Left lung (tissue), 10 donors: ENCODE data around the gene MYO5A. TPM values are rescaled to one million over a fixed set of nuclear protein-coding genes. Genes with fewer than 3 reads are reported as not detected.

Experiments used
- ATAC-seq: fragments of 200-7000 bp; cut with Tn5 transposase; one replicate; pipeline ENCODE4 v1.9.1; 2020; ENCODE audit warnings: moderate library complexity
- DNase-seq, 4 donors: peaks; one replicate each; pipeline ENCODE4 v3.0.0-alpha.2; 2013 to 2020
- H3K27ac ChIP-seq, 2 donors: fragments of 200-600 bp; sonication (generic) in 1 of 2; one replicate each; pipeline versions ENCODE4 v1.5.0 to v1.8.0; 2020 to 2021
- H3K27me3 ChIP-seq, 2 donors: fragments of 200-600 bp; sonication (generic) in 1 of 2; one replicate each; pipeline versions ENCODE4 v1.5.0 to v1.8.0; 2020 to 2021
- H3K36me3 ChIP-seq, 2 donors: fragments of 200-600 bp; sonication (generic) in 1 of 2; one replicate each; pipeline versions ENCODE4 v1.5.0 to v1.8.0; 2020 to 2021
- H3K4me1 ChIP-seq, 2 donors: fragments of 200-600 bp; one replicate each; pipeline ENCODE4 v1.8.0; 2021
- H3K4me3 ChIP-seq, 2 donors: fragments of 200-600 bp; sonication (generic) in 1 of 2; one replicate each; pipeline versions ENCODE4 v1.5.0 to v1.8.0; 2020 to 2021; ENCODE audit warnings: mild to moderate bottlenecking in 1 of 2
- H3K9me3 ChIP-seq, 2 donors: fragments of 200-600 bp; sonication (generic) in 1 of 2; one replicate each; pipeline versions ENCODE4 v1.5.0 to v1.8.0; 2020 to 2021
- intact Hi-C, 2 donors: fragments of 100-400 bp; cut with DNase I; formaldehyde crosslinking; loops; one replicate each; pipeline versions ENCODE4 v1.11.2 to v1.14.2; 2022
- polyA plus RNA-seq, 6 donors: library from polyadenylated mRNA; unstranded; fragments of 120-200 nt; gene quantifications; one replicate each; pipeline ENCODE4 v1.2.1, GENCODE V29; 2013; ENCODE audit not compliant: insufficient read length in 6 of 6
- total RNA-seq, 2 donors: library from RNA; stranded (reverse); fragmentation: NEBNext Ultra II Directional; extraction: Animal tissue kit (Norgen Biotek cat#: 25700); gene quantifications; one replicate each; pipeline ENCODE4 v1.2.1, GENCODE V29; 2021
- TF ChIP-seq, protein P1 (sequence below), 2 donors: fragments of 200-600 bp; sonication (generic) in 1 of 2; IDR thresholded peaks; one replicate each; pipeline versions ENCODE4 v1.5.0 to v1.8.0; 2021; ENCODE audit warnings: antibody characterized with exemption in 2 of 2
- donor health status: DM: no; HTN: yes; CAD: no.
- donor health status: DM: no; HTN: no; CAD: no.

Gene MYO5A
- total and polyA plus RNA-seq, 8 donors, result 21.8 to 46.3 (median 34.3) TPM

DNA sequence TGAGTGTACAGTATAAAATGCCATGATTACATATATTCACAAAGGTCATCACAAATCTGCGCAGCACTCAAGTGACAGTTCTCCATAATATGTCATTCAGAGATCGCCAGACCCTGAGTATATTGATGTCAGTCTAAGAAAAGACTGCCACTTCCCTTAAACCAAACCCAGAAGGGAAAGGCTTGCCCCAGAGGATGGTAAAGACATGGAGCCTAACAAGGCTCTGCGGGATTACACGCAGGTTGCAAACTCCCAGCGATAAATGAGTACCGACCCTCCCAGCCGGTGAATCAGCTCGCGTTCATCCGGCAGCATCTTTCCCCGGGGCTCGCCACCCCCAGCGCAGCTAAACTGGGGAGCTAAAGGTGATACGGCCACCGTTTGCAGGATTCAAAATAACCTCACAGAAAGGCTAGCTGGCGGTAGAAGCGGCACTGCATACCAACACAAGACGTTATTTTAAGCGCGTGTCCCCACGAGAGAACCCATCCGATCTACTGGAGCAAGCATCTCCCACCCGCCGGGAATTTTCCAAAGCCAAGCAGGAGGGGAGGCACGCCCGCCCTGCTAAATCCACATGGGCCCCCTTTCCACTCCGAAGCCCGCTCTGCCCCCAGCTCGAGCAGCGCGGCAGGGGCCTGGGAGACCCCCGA is 643 bp downstream of the MYO5A start:
- H3K4me3 ChIP-seq, result peak overlapping the region; percentile 81 to 88
- peaks cover 12 to 25% of the 10 kb centered on the region in 2 donors for H3K27me3 ChIP-seq
- H3K9me3 ChIP-seq, result no peaks in the 10 kb centered on the region
- H3K36me3 ChIP-seq, result no peaks in the 10 kb centered on the region
- peaks cover 10 to 33% of the 10 kb centered on the region in 2 donors for H3K4me1 ChIP-seq
- intact Hi-C loops, result no loop called here
- TF ChIP-seq, protein P1, sequence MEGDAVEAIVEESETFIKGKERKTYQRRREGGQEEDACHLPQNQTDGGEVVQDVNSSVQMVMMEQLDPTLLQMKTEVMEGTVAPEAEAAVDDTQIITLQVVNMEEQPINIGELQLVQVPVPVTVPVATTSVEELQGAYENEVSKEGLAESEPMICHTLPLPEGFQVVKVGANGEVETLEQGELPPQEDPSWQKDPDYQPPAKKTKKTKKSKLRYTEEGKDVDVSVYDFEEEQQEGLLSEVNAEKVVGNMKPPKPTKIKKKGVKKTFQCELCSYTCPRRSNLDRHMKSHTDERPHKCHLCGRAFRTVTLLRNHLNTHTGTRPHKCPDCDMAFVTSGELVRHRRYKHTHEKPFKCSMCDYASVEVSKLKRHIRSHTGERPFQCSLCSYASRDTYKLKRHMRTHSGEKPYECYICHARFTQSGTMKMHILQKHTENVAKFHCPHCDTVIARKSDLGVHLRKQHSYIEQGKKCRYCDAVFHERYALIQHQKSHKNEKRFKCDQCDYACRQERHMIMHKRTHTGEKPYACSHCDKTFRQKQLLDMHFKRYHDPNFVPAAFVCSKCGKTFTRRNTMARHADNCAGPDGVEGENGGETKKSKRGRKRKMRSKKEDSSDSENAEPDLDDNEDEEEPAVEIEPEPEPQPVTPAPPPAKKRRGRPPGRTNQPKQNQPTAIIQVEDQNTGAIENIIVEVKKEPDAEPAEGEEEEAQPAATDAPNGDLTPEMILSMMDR (IDR thresholded peaks at IDR 0.05), result no peak
- DNase-seq (peak in 2 of 4 donors; percentile 22 to 39), ATAC-seq (peak; percentile 30)
- H3K27ac ChIP-seq, result peak overlapping the region; percentile 51 to 87

DNA sequence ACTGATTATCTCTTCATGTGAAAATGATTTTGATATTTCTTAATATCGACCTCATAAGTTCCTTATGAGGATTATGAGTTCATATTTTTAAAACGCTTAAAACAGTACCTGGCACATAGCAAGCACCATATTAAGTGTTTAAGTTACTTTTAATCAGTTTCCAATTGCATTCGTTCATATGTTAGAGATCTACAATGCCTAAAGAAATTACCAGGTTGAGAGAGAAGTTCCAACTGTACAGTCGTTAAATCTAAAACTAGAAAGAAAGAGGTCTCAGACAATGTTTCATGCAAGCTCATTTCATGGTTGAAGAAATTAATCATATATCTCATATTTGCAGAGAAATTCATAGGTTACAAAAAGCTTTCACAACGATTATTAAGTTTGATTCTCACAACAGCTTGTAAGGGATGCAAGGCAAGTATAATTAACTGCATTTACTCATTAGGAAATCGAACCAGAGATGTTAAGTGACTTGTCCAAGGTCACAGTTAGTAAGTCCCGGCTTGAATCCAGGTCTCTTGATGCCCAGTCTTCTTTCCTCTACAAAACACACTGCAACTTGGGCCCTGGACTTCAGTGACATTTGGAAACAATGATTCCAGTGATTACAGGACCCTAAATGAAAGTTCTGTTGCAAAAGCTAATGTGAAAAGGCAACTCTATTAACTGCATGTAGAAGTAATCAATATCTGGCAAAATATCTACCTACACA is 1.3 kb downstream of the MYO5A start:
- H3K36me3 ChIP-seq, result no peaks in the 10 kb centered on the region
- no peak for DNase-seq
- peaks cover 12 to 25% of the 10 kb centered on the region in 2 donors for H3K27me3 ChIP-seq
- peak overlapping the region; percentile 81 to 88 for H3K4me3 ChIP-seq
- H3K9me3 ChIP-seq, result no peaks in the 10 kb centered on the region
- H3K4me1 ChIP-seq, result peaks cover 10 to 39% of the 10 kb centered on the region in 2 donors
- no peak for ATAC-seq
- TF ChIP-seq, protein P1 (IDR thresholded peaks at IDR 0.05), result no peak
- intact Hi-C loops, result no loop called here
- H3K27ac ChIP-seq, result no peak overlapping the region

- no peak overlapping the region for H3K4me3 ChIP-seq
- no peak overlapping the region for H3K27ac ChIP-seq
- ATAC-seq (no peak), DNase-seq (no peak)
- peaks cover 6 to 46% of the 10 kb centered on the region in 2 donors for H3K4me1 ChIP-seq
- H3K27me3 ChIP-seq, result peaks cover 0 to 7% of the 10 kb centered on the region in 2 donors
- H3K36me3 ChIP-seq, result no peaks in the 10 kb centered on the region
- TF ChIP-seq, protein P1 (IDR thresholded peaks at IDR 0.05), result no peak
- intact Hi-C loops, result no loop called here
- H3K9me3 ChIP-seq, result no peaks in the 10 kb centered on the region
Observed at GRCh38 chr15:52524223-52525136, 4.2 kb downstream of the MYO5A start.

DNA sequence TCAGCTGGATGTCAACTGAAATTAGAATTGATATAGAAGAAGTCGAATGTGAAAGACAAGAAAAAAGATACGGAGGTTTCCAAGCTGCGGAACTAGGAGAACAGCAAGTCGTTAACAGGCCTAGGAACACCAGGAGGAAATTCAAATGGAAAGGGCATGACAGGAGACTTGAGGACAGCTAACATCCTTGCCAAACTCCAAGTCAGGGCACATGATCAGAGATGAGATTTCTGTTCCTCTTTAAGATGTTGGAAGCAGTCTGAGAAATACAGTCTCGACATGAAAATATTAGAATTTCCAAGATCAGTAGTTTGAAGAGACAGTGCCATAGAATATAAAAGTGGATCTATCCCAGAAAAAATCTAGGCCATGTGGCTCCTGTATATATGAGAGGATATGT is 5.0 kb downstream of the MYO5A start:
- H3K9me3 ChIP-seq, result no peaks in the 10 kb centered on the region
- H3K27me3 ChIP-seq, result peaks cover 0 to 5% of the 10 kb centered on the region in 2 donors
- no peak for ATAC-seq
- peaks cover 4 to 50% of the 10 kb centered on the region in 2 donors for H3K4me1 ChIP-seq
- H3K4me3 ChIP-seq, result no peak overlapping the region
- no peak for DNase-seq
- no peaks in the 10 kb centered on the region for H3K36me3 ChIP-seq
- TF ChIP-seq, protein P1 (IDR thresholded peaks at IDR 0.05), result no peak
- H3K27ac ChIP-seq, result no peak overlapping the region
- intact Hi-C loops, result no loop called here
